HepG2 (cell line): ENCODE measurements around the gene B9D2. TPM values are rescaled to one million over a fixed set of nuclear protein-coding genes. Genes with fewer than 3 reads are reported as not detected.

Source experiments
- AKNA ChIP-seq: sonication (generic); formaldehyde crosslinking; IDR thresholded peaks from 2 replicates; pipeline ENCODE4 v1.4.0; 2020; ENCODE audit warnings: missing genetic modification reagents, borderline replicate concordance
- ARHGAP35 ChIP-seq: sonication (generic); formaldehyde crosslinking; IDR thresholded peaks from 2 replicates; pipeline ENCODE4 v1.9.0; 2022; ENCODE audit warnings: mild to moderate bottlenecking, inconsistent platforms, moderate library complexity, missing genetic modification reagents, borderline replicate concordance
- MTA3 ChIP-seq: sonication (generic); formaldehyde crosslinking; IDR thresholded peaks from 2 replicates; pipeline ENCODE4 v1.4.0; 2020; ENCODE audit warnings: missing genetic modification reagents
- RXRB ChIP-seq: IDR thresholded peaks from 2 replicates; pipeline ENCODE4 v1.6.1; 2016; ENCODE audit warnings: borderline replicate concordance, missing genetic modification reagents, missing compliant biosample characterization
- SETDB1 ChIP-seq: sonication (generic); formaldehyde crosslinking; IDR thresholded peaks from 2 replicates; pipeline ENCODE4 v1.5.1; 2020; ENCODE audit warnings: missing genetic modification reagents, mild to moderate bottlenecking, borderline replicate concordance
- SNRNP70 ChIP-seq: fragments of 200-400 bp; formaldehyde crosslinking; IDR thresholded peaks from 2 replicates; pipeline ENCODE4 v1.6.1; 2017; ENCODE audit warnings: mild to moderate bottlenecking, low read depth, low read length, moderate library complexity
- TBP ChIP-seq: sonication (generic); formaldehyde crosslinking; IDR thresholded peaks from 2 replicates; pipeline ENCODE4 v1.5.0; 2020; ENCODE audit warnings: missing genetic modification reagents
- TCF12 ChIP-seq, 2 experiments: fragments of 450-650 bp in 1 of 2; sonication (generic) in 1 of 2; formaldehyde crosslinking in 1 of 2; IDR thresholded peaks; 2 replicates each; pipeline versions ENCODE4 v1.6.1 to v1.8.0; 2017 to 2022; ENCODE audit warnings: antibody characterized with exemption in 1 of 2, mild to moderate bottlenecking in 1 of 2, missing genetic modification reagents in 1 of 2, moderate library complexity in 1 of 2
- ZBTB14 ChIP-seq: sonication (generic); formaldehyde crosslinking; IDR thresholded peaks from 2 replicates; pipeline ENCODE4 v1.4.0; 2020; ENCODE audit warnings: missing genetic modification reagents
- ZNF143 ChIP-seq: sonication (generic); formaldehyde crosslinking; IDR thresholded peaks from 2 replicates; pipeline ENCODE4 v1.4.0; 2020; ENCODE audit warnings: missing genetic modification reagents
- ZNF331 ChIP-seq: sonication (generic); formaldehyde crosslinking; IDR thresholded peaks from 2 replicates; pipeline ENCODE4 v1.4.0; 2020; ENCODE audit warnings: missing genetic modification reagents
- ZNF350 ChIP-seq: sonication (generic); formaldehyde crosslinking; IDR thresholded peaks from 2 replicates; pipeline ENCODE4 v1.4.0; 2020; ENCODE audit warnings: mild to moderate bottlenecking, low read depth, missing genetic modification reagents, borderline replicate concordance
- ZNF451 ChIP-seq: sonication (generic); formaldehyde crosslinking; IDR thresholded peaks from 2 replicates; pipeline ENCODE4 v1.5.0; 2020; ENCODE audit warnings: mild to moderate bottlenecking, missing genetic modification reagents
- ZNF652 ChIP-seq: IDR thresholded peaks from 2 replicates; pipeline ENCODE4 v1.6.1; 2016; ENCODE audit warnings: low read depth, borderline replicate concordance
- ZSCAN31 ChIP-seq: sonication (generic); formaldehyde crosslinking; IDR thresholded peaks from 2 replicates; pipeline ENCODE4 v1.5.0; 2020; ENCODE audit warnings: low read depth, mild to moderate bottlenecking, missing genetic modification reagents
- polyA plus RNA-seq, 8 experiments: library from polyadenylated mRNA; depleted of rRNA in 3 of 8; stranded (reverse) in 7 of 8; unstranded in 1 of 8; fragments of >200 nt; fragmentation: Illumina TruSeq in 4 of 8; extraction: Trizol in 4 of 8; gene quantifications; 2 replicates each; pipeline versions ENCODE4 v1.2.1 to v1.2.3, GENCODE V29; 2011 to 2016; ENCODE audit warnings: low read depth in 4 of 8, missing spikeins in 1 of 8, mixed read lengths in 1 of 8; ENCODE audit not compliant: insufficient read depth in 1 of 8
- total RNA-seq, 5 experiments: library from RNA; depleted of rRNA; stranded (reverse); fragments of >200 nt; fragmentation: Illumina TruSeq; extraction: Trizol; gene quantifications; 2 replicates each; pipeline ENCODE4 v1.2.3, GENCODE V29; 2016; ENCODE audit warnings: low read depth in 1 of 5
- TF ChIP-seq, protein P1 (sequence below): sonication (generic); formaldehyde crosslinking; IDR thresholded peaks from 2 replicates; pipeline ENCODE4 v1.5.0; 2020; ENCODE audit warnings: mild to moderate bottlenecking, missing genetic modification reagents
- TF ChIP-seq, protein P2 (sequence below): sonication (generic); formaldehyde crosslinking; IDR thresholded peaks from 2 replicates; pipeline ENCODE4 v1.8.1; 2022; ENCODE audit warnings: mild to moderate bottlenecking, missing genetic modification reagents
- TF ChIP-seq, protein P3 (sequence below): sonication (generic); formaldehyde crosslinking; IDR thresholded peaks from 2 replicates; pipeline ENCODE4 v1.4.0; 2020; ENCODE audit warnings: missing genetic modification reagents

Gene B9D2
- total and polyA plus RNA-seq, 2 of the 13 experiments (the other 11 are each of a cell fraction or from before 2014, with no cell fraction given), result 3.1 to 4.4 TPM

- no peak for TF ChIP-seq ZBTB14
- TF ChIP-seq ZNF451 (CRISPR knock-in tag), result no peak
- no peak for TF ChIP-seq ZNF143
- no peak for TF ChIP-seq SNRNP70
- no peak for TF ChIP-seq TCF12 (IDR thresholded peaks at IDR 0.05)
- TF ChIP-seq TCF12 (CRISPR knock-in tag; IDR thresholded peaks at IDR 0.05), result no peak
- TF ChIP-seq, protein P1, sequence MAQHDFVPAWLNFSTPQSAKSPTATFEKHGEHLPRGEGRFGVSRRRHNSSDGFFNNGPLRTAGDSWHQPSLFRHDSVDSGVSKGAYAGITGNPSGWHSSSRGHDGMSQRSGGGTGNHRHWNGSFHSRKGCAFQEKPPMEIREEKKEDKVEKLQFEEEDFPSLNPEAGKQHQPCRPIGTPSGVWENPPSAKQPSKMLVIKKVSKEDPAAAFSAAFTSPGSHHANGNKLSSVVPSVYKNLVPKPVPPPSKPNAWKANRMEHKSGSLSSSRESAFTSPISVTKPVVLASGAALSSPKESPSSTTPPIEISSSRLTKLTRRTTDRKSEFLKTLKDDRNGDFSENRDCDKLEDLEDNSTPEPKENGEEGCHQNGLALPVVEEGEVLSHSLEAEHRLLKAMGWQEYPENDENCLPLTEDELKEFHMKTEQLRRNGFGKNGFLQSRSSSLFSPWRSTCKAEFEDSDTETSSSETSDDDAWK (CRISPR knock-in tag), result no peak
- TF ChIP-seq ZNF350 (CRISPR knock-in tag), result no peak
- no peak for TF ChIP-seq MTA3 (CRISPR knock-in tag)
- TF ChIP-seq, protein P2, sequence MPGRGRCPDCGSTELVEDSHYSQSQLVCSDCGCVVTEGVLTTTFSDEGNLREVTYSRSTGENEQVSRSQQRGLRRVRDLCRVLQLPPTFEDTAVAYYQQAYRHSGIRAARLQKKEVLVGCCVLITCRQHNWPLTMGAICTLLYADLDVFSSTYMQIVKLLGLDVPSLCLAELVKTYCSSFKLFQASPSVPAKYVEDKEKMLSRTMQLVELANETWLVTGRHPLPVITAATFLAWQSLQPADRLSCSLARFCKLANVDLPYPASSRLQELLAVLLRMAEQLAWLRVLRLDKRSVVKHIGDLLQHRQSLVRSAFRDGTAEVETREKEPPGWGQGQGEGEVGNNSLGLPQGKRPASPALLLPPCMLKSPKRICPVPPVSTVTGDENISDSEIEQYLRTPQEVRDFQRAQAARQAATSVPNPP (CRISPR knock-in tag), result no peak
- no peak for TF ChIP-seq ZNF331 (CRISPR knock-in tag)
- TF ChIP-seq, protein P3, sequence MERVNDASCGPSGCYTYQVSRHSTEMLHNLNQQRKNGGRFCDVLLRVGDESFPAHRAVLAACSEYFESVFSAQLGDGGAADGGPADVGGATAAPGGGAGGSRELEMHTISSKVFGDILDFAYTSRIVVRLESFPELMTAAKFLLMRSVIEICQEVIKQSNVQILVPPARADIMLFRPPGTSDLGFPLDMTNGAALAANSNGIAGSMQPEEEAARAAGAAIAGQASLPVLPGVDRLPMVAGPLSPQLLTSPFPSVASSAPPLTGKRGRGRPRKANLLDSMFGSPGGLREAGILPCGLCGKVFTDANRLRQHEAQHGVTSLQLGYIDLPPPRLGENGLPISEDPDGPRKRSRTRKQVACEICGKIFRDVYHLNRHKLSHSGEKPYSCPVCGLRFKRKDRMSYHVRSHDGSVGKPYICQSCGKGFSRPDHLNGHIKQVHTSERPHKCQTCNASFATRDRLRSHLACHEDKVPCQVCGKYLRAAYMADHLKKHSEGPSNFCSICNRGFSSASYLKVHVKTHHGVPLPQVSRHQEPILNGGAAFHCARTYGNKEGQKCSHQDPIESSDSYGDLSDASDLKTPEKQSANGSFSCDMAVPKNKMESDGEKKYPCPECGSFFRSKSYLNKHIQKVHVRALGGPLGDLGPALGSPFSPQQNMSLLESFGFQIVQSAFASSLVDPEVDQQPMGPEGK (CRISPR knock-in tag), result peak; percentile 53
- no peak for TF ChIP-seq ZSCAN31 (CRISPR knock-in tag)
- TF ChIP-seq RXRB (CRISPR knock-in tag), result no peak
- TF ChIP-seq ZNF652, result no peak
- TF ChIP-seq SETDB1 (CRISPR knock-in tag), result no peak
- TF ChIP-seq TBP (CRISPR knock-in tag), result no peak
- TF ChIP-seq AKNA, result no peak
- no peak for TF ChIP-seq ARHGAP35 (CRISPR knock-in tag)
Measured at GRCh38 chr19:41351339-41352245, 12.4 kb downstream of the B9D2 start (continued).
